H4 (cell line): ENCODE data around the gene WDR41. TPM values are rescaled to one million over a fixed set of nuclear protein-coding genes. Genes with fewer than 3 reads are reported as not detected.
"Not testable (repeated sequence)": the region's sequence is repeated elsewhere in the genome, so short reads cannot be mapped to it uniquely, and the experiment has no call there.

Experiments
- DNase-seq: peaks from one replicate; pipeline ENCODE4 v3.0.0-alpha.2; 2015; ENCODE audit warnings: low spot score
- total RNA-seq: library from RNA; depleted of rRNA; stranded (reverse); fragments of >200 nt; shearing (Covaris generic); gene quantifications from 2 replicates; pipeline ENCODE4 v1.2.3, GENCODE V29; 2014; rRNA removed

The WDR41 gene
- total RNA-seq, 1 experiment from 2014 or later, result 115 TPM

GRCh38 chr5:77407152-77407551 is 85.0 kb downstream of the WDR41 start:
- DNase-seq, result no peak

GRCh38 chr5:77402796-77403195 is 89.3 kb downstream of the WDR41 start:
- no peak for DNase-seq

GRCh38 chr5:77400645-77401044 is 91.5 kb downstream of the WDR41 start:
- no peak for DNase-seq

GRCh38 chr5:77398896-77399295 is 93.2 kb downstream of the WDR41 start:
- DNase-seq, result no peak

GRCh38 chr5:77398458-77398857 is 93.7 kb downstream of the WDR41 start:
- DNase-seq, result no peak

- DNase-seq, result no peak
Observed at GRCh38 chr5:77397686-77398292, 94.3 kb downstream of the WDR41 start.

- no peak for DNase-seq
Observed at GRCh38 chr5:77396017-77396416, 96.1 kb downstream of the WDR41 start.

- DNase-seq, result no peak
Observed at GRCh38 chr5:77394064-77394715, 97.9 kb downstream of the WDR41 start.

GRCh38 chr5:77391240-77391765 is 100.8 kb downstream of the WDR41 start:
- DNase-seq, result no peak

- peak; percentile 32 for DNase-seq
Observed at GRCh38 chr5:77390795-77391194, 101.3 kb downstream of the WDR41 start.

GRCh38 chr5:77390221-77390620 is 101.9 kb downstream of the WDR41 start:
- DNase-seq, result no peak

- no peak for DNase-seq
Observed at GRCh38 chr5:77389746-77390145, 102.4 kb downstream of the WDR41 start.

GRCh38 chr5:77386340-77386739 is 105.8 kb downstream of the WDR41 start:
- DNase-seq, result not testable (repeated sequence)

- DNase-seq, result not testable (repeated sequence)
Observed at GRCh38 chr5:77383336-77383735, 108.8 kb downstream of the WDR41 start.

Other genes with a start within 250 kb of the WDR41 start
- not detected in 2 replicates for gene OTP, start 146.4 kb upstream of the WDR41 start, total RNA-seq